Coronary artery (tissue), 2 donors: ENCODE results near the gene ETV3.
A peak's percentile ranks its signal among the peaks of the same experiment; 100 is the strongest.

Source experiments
- DNase-seq: peaks from one replicate; pipeline ENCODE4 v3.0.0-alpha.2; 2017; ENCODE audit warnings: low spot score
- H3K27ac ChIP-seq, 2 donors: fragments of 200-600 bp; sonication (generic); one replicate each; pipeline ENCODE4 v1.5.1; 2016 to 2019
- H3K4me3 ChIP-seq: fragments of 200-600 bp; sonication (generic); 2 replicates; pipeline ENCODE4 v1.5.1; 2016; ENCODE audit warnings: mild to moderate bottlenecking, moderate library complexity
- TF ChIP-seq, protein P1 (sequence below): fragments of 200-600 bp; sonication (generic); IDR thresholded peaks from one replicate; pipeline ENCODE4 v1.5.1; 2019; ENCODE audit warnings: antibody characterized with exemption

The ETV3 gene

DNA sequence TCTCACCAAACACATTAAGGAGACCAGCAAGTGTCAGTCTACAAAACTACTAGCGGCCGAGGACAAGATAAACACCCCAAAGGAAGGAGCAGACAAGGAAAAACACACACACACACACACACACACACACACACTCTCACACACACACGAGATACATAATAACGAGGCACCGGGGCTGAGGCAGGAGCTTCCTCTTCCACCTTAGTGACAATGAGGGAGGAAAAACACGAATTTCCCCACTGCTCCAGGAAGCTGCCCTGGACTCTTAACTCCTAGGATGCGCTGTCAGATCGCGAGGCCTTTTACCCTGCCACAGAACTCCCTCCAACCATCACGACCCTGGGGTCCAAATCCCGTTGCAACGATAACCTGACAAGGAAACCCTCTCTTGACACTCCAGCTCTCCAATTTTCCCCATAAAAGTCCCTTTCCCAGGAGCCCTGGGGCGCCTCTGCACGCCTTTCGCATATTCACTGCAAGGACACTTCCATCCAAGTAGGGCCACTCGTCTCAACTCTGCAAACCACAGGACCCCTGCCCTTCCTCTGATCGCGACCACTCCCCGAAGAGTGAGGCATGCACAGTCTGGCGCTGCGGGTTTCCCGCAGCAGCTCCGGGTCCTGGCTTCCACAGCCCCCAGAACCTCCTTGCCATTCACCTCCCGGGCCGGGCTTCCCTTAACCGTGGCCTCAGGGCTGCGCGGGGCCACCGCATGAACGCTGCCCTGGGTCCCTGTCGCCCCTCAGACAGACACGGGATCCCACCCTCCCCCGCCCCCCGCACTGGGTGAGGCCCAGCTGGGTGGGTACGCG is 581 bp downstream of the ETV3 start:
- H3K4me3 ChIP-seq = peak overlapping the region; percentile 76
- TF ChIP-seq, protein P1, sequence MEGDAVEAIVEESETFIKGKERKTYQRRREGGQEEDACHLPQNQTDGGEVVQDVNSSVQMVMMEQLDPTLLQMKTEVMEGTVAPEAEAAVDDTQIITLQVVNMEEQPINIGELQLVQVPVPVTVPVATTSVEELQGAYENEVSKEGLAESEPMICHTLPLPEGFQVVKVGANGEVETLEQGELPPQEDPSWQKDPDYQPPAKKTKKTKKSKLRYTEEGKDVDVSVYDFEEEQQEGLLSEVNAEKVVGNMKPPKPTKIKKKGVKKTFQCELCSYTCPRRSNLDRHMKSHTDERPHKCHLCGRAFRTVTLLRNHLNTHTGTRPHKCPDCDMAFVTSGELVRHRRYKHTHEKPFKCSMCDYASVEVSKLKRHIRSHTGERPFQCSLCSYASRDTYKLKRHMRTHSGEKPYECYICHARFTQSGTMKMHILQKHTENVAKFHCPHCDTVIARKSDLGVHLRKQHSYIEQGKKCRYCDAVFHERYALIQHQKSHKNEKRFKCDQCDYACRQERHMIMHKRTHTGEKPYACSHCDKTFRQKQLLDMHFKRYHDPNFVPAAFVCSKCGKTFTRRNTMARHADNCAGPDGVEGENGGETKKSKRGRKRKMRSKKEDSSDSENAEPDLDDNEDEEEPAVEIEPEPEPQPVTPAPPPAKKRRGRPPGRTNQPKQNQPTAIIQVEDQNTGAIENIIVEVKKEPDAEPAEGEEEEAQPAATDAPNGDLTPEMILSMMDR = no peak
- peak overlapping the region; percentile 77 to 96 for H3K27ac ChIP-seq
- DNase-seq = no peak

DNA sequence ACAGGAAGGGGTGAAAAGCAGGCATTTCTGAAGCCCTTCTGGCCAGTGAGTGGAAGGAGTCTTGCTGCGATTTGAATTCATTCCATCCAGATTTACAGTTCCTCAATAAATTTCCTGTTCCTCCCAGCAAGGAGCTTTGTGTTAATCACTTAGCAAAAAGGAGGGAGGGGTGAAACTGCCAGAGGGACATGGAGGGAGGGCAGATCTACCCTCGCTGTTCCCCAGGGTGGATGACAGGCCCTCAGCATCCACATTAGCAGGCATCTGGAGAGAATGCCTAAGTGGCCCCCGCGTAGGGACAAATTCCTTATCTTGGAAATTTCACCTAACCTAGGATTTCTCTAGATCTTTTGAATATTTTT is 1.2 kb downstream of the ETV3 start:
- peak overlapping the region; percentile 76 for H3K4me3 ChIP-seq
- TF ChIP-seq, protein P1 = no peak
- peak overlapping the region; percentile 77 to 96 for H3K27ac ChIP-seq
- DNase-seq = no peak

DNA sequence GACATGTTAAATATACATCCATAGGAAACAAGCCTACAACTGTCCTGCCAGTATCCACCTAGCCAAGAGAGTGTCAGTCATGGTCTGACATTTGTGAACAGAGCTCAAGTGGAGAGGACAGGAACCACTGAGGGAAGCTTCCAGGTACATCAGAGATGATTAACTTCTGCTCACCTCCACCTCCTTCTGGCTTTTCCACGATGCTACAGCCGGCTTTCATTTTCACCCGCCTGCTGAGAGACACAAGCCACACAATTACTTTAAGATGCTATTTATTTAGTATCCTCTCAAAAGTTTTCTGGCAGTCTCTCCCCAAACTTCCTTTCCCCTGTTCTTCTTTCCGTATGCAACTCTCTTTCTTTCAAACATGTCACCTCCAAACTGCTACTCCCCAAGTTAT is 2.1 kb downstream of the ETV3 start:
- no peak overlapping the region for H3K27ac ChIP-seq
- TF ChIP-seq, protein P1 = no peak
- no peak for DNase-seq
- H3K4me3 ChIP-seq = no peak overlapping the region

DNA sequence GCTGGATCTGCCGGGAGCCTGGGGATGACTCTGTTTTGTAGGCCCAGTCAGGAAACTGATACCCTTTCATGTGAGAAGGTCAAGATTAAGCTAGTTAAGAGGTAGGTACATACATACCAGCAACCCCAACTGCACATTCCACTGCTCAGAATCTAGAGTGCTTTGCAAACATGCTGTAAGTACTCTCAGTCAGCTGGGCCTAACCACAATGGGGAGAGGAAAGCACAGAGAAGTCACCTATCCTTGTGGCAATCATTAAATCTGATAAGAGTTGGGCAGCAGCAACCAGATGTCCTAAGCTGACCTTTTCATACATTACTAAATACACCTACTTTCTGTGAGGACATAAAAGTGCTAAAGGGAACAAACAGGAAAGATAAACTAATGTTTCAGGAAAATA is 2.5 kb downstream of the ETV3 start:
- TF ChIP-seq, protein P1 = no peak
- Histone ChIP-seq H3K4me3 (no peak overlapping the region), H3K27ac (no peak overlapping the region)
- DNase-seq = no peak

DNA sequence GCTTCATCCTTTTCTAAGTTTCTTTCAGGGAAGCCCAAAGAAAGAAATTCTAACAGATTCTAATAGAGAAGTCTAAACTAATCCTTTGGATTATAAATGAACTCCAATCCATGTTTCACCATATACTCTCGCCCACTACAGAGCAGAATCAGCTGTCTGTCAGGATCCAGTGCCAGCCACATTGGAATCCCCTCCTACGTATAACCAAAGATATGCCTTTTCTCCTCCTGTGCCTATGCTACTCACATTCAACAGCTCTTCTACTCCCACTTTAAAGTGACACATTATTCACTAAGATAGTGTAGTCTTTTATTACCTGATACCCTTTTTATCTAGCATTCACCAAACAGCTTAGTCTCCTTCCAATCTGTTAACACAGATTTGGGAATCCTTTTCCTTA is 3.1 kb downstream of the ETV3 start:
- Histone ChIP-seq H3K27ac (no peak overlapping the region), H3K4me3 (no peak overlapping the region)
- no peak for DNase-seq
- TF ChIP-seq, protein P1 = no peak

DNA sequence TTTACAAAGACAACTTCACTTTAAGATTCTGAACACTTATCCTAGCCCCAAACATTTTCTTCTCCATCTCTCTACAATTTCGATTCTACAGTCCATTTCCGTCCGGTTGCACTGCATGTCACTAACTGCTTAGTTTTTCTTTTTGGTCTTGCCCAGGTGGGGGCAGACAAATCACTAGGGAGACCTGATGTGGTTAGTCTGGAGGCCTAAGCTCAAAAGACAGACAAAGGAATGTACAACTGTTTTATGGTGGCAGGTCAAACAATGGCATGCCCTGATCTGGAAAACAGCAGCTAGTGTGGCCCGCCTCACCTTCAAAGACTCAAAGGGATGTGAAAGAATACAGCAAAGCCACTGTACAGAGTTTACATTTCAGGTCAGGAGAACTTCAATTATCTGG is 3.8 kb downstream of the ETV3 start:
- TF ChIP-seq, protein P1 = no peak
- H3K4me3 ChIP-seq = no peak overlapping the region

DNA sequence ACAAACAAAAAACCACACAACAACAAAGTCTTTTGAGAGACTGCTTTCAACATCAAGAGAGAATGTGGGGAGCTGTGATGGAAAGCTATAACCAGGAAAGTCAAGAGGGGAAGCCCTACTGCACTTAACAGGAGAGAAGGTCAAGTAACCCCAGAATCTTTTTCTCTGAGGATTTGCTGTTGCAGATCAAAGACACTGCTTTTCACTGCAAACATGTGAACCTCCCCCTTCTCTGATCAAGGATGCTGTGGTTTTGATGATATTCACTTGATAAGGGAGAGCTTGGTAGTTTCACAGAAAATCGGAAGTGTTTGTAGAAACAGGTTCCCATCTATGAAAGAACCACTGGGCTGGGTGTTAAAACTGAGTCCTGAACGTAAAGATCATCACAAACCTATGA is 4.8 kb downstream of the ETV3 start:
- Histone ChIP-seq H3K4me3 (no peak overlapping the region), H3K27ac (no peak overlapping the region)
- TF ChIP-seq, protein P1 = no peak
- no peak for DNase-seq

More for the DNA sequence above, 3.8 kb downstream of the ETV3 start:
- H3K27ac ChIP-seq = no peak overlapping the region
- no peak for DNase-seq
